NCI-H524 (cell line): Measurements from ENCODE around the gene MED27.
A peak's percentile ranks its signal among the peaks of the same experiment; 100 is the strongest.

Experiments
- DNase-seq, 2 experiments: peaks; one replicate each; lab custom pipeline; 2025; lab: John Stamatoyannopoulos, UW

MED27 gene

GRCh38 chr9:131853434-131853833 lies 226.2 kb downstream of the MED27 start:
- DNase-seq = no peak

- peak; percentile 68 to 89 for DNase-seq
Observed at GRCh38 chr9:131851414-131851813, 228.3 kb downstream of the MED27 start.

- no peak for DNase-seq
Observed at GRCh38 chr9:131849391-131849790, 230.3 kb downstream of the MED27 start.

- no peak for DNase-seq
Observed at GRCh38 chr9:131848570-131849160, 231.0 kb downstream of the MED27 start.

GRCh38 chr9:131847665-131848354 lies 231.9 kb downstream of the MED27 start:
- no peak for DNase-seq

- DNase-seq = no peak
Observed at GRCh38 chr9:131845305-131846298, 234.1 kb downstream of the MED27 start.

GRCh38 chr9:131844745-131845118 lies 234.9 kb downstream of the MED27 start:
- DNase-seq = no peak

GRCh38 chr9:131843989-131844744 lies 235.5 kb downstream of the MED27 start:
- no peak for DNase-seq

- DNase-seq = no peak
Observed at GRCh38 chr9:131841765-131842318, 237.8 kb downstream of the MED27 start.

GRCh38 chr9:131840751-131841702 lies 238.6 kb downstream of the MED27 start:
- no peak for DNase-seq

GRCh38 chr9:131840220-131840619 lies 239.4 kb downstream of the MED27 start:
- no peak for DNase-seq

- DNase-seq = no peak
Observed at GRCh38 chr9:131839281-131840084, 240.2 kb downstream of the MED27 start.

- DNase-seq = no peak
Observed at GRCh38 chr9:131838530-131839280, 241.0 kb downstream of the MED27 start.

GRCh38 chr9:131837836-131838235 lies 241.8 kb downstream of the MED27 start:
- DNase-seq = peak in 1 of 2 experiments; percentile 21

- DNase-seq = peak; percentile 51 to 81
Observed at GRCh38 chr9:131837316-131837715, 242.4 kb downstream of the MED27 start.

- no peak for DNase-seq
Observed at GRCh38 chr9:131836607-131837315, 242.9 kb downstream of the MED27 start.

GRCh38 chr9:131836021-131836420 lies 243.6 kb downstream of the MED27 start:
- DNase-seq = no peak
